ENCODE results near the gene DYSF.

- TF ChIP-seq CTCF (IDR thresholded peaks at IDR 0.05) (no peak), POLR2A (IDR thresholded peaks at IDR 0.05) (no peak)
These were observed 145.7 kb downstream of the DYSF start for GRCh38 chr2:71599038-71599437.
